IPS DF 6.9 (cell line): ENCODE measurements around the gene COL4A5.

Experiments
- DNase-seq: peaks from one replicate; pipeline ENCODE4 v3.0.0-alpha.2; 2013; ENCODE audit warnings: low read depth, low spot score
- H3K27ac ChIP-seq: one replicate; pipeline ENCODE4 v1.5.1; 2013; ENCODE audit warnings: low read length, control low read depth
- H3K27me3 ChIP-seq: 2 replicates; pipeline ENCODE4 v1.6.1; 2013; ENCODE audit warnings: mild to moderate bottlenecking, low read length; ENCODE audit not compliant: control insufficient read depth, insufficient read depth
- H3K36me3 ChIP-seq: 2 replicates; pipeline ENCODE4 v1.6.1; 2013; ENCODE audit warnings: low read length; ENCODE audit not compliant: control insufficient read depth, insufficient read depth
- H3K4me1 ChIP-seq: 2 replicates; pipeline ENCODE4 v1.6.1; 2013; ENCODE audit warnings: low read length; ENCODE audit not compliant: control insufficient read depth, insufficient read depth
- H3K4me3 ChIP-seq: 2 replicates; pipeline ENCODE4 v1.5.1; 2013; ENCODE audit warnings: mild to moderate bottlenecking, low read length
- H3K9me3 ChIP-seq: 2 replicates; pipeline ENCODE4 v1.6.1; 2013; ENCODE audit warnings: low read length, inconsistent platforms; ENCODE audit not compliant: control insufficient read depth, insufficient read depth
- WGBS: extraction: QIAGEN DNeasy Blood & Tissue Kit; methylation state at CpG from one replicate; pipeline ENCODE4 v1.1.7; 2013; ENCODE audit warnings: mixed read lengths, missing lambda C conversion rate; ENCODE audit not compliant: insufficient read length, insufficient coverage; 5-methylcytosine and 5-hydroxymethylcytosine counted together

Gene COL4A5

GRCh38 chrX:108712886-108713285 is 273.2 kb downstream of the COL4A5 start:
- DNase-seq, result no peak
- Histone ChIP-seq H3K9me3 (no peaks in the 10 kb centered on the region), H3K27ac (no peak overlapping the region), H3K27me3 (no peaks in the 10 kb centered on the region), H3K36me3 (no peaks in the 10 kb centered on the region), H3K4me3 (no peak overlapping the region), H3K4me1 (peaks cover 1% of the 10 kb centered on the region; the same call in 1 of the 2 replicates)
- no CpG with 5 or more reads among the region's 1 CpG for WGBS

- no peak overlapping the region for H3K4me3 ChIP-seq
- no peak for DNase-seq
- H3K4me1 ChIP-seq, result peaks cover 1% of the 10 kb centered on the region; the same call in 1 of the 2 replicates
- H3K36me3 ChIP-seq, result no peaks in the 10 kb centered on the region
- no peaks in the 10 kb centered on the region for H3K9me3 ChIP-seq
- H3K27me3 ChIP-seq, result no peaks in the 10 kb centered on the region
- H3K27ac ChIP-seq, result no peak overlapping the region
- WGBS, result no CpG with 5 or more reads among the region's 2 CpGs
Observed at GRCh38 chrX:108722561-108722960, 282.9 kb downstream of the COL4A5 start.

GRCh38 chrX:108726748-108727147 is 287.1 kb downstream of the COL4A5 start:
- WGBS, result no CpG with 5 or more reads among the region's 3 CpGs
- DNase-seq, result no peak
- Histone ChIP-seq H3K27ac (no peak overlapping the region), H3K9me3 (no peaks in the 10 kb centered on the region), H3K4me3 (no peak overlapping the region), H3K36me3 (no peaks in the 10 kb centered on the region), H3K4me1 (no peaks in the 10 kb centered on the region), H3K27me3 (no peaks in the 10 kb centered on the region)

- Histone ChIP-seq H3K4me1 (peaks cover 2% of the 10 kb centered on the region; the same call in 1 of the 2 replicates), H3K27ac (no peak overlapping the region), H3K36me3 (no peaks in the 10 kb centered on the region), H3K9me3 (no peaks in the 10 kb centered on the region), H3K27me3 (peaks cover 4% of the 10 kb centered on the region; the same call in 1 of the 2 replicates), H3K4me3 (no peak overlapping the region; the same call in 1 of the 2 replicates)
- no CpG with 5 or more reads among the region's 2 CpGs for WGBS
- DNase-seq, result no peak
Observed at GRCh38 chrX:108731153-108731552, 291.5 kb downstream of the COL4A5 start.

- H3K27me3 ChIP-seq, result peaks cover 4% of the 10 kb centered on the region; the same call in 1 of the 2 replicates
- H3K36me3 ChIP-seq, result no peaks in the 10 kb centered on the region
- H3K4me1 ChIP-seq, result peaks cover 2% of the 10 kb centered on the region; the same call in 1 of the 2 replicates
- no peaks in the 10 kb centered on the region for H3K9me3 ChIP-seq
- WGBS, result no CpG with 5 or more reads among the region's 39 CpGs
- H3K4me3 ChIP-seq, result peak overlapping the region; percentile 56; the same call in 1 of the 2 replicates
- no peak for DNase-seq
- H3K27ac ChIP-seq, result no peak overlapping the region
Observed at GRCh38 chrX:108732630-108733321, 293.1 kb downstream of the COL4A5 start.

GRCh38 chrX:108734426-108734825 is 294.8 kb downstream of the COL4A5 start:
- H3K4me1 ChIP-seq, result peaks cover 2% of the 10 kb centered on the region; the same call in 1 of the 2 replicates
- no peaks in the 10 kb centered on the region for H3K9me3 ChIP-seq
- H3K4me3 ChIP-seq, result no peak overlapping the region
- no peak for DNase-seq
- WGBS, result no CpG with 5 or more reads among the region's 7 CpGs
- H3K27ac ChIP-seq, result no peak overlapping the region
- no peaks in the 10 kb centered on the region for H3K36me3 ChIP-seq
- H3K27me3 ChIP-seq, result peaks cover 4% of the 10 kb centered on the region; the same call in 1 of the 2 replicates

GRCh38 chrX:108735091-108735678 is 295.5 kb downstream of the COL4A5 start:
- Histone ChIP-seq H3K4me3 (peak overlapping the region; percentile 49), H3K36me3 (no peaks in the 10 kb centered on the region), H3K27me3 (peaks cover 4% of the 10 kb centered on the region; the same call in 1 of the 2 replicates), H3K9me3 (no peaks in the 10 kb centered on the region), H3K27ac (no peak overlapping the region), H3K4me1 (peaks cover 2% of the 10 kb centered on the region; the same call in 1 of the 2 replicates)
- WGBS, result no CpG with 5 or more reads among the region's 36 CpGs
- DNase-seq, result no peak

GRCh38 chrX:108735679-108736508 is 296.3 kb downstream of the COL4A5 start:
- DNase-seq, result no peak
- Histone ChIP-seq H3K4me1 (peaks cover 2% of the 10 kb centered on the region; the same call in 1 of the 2 replicates), H3K36me3 (no peaks in the 10 kb centered on the region), H3K4me3 (peak overlapping the region; percentile 49; the same call in 1 of the 2 replicates), H3K27ac (no peak overlapping the region), H3K9me3 (no peaks in the 10 kb centered on the region), H3K27me3 (peaks cover 4% of the 10 kb centered on the region; the same call in 1 of the 2 replicates)
- no CpG with 5 or more reads among the region's 82 CpGs for WGBS

- H3K9me3 ChIP-seq, result no peaks in the 10 kb centered on the region
- WGBS, result no CpG with 5 or more reads among the region's 62 CpGs
- H3K27ac ChIP-seq, result no peak within 1 kb of the TSS
- peaks cover 2% of the 10 kb centered on the region; the same call in 1 of the 2 replicates for H3K4me1 ChIP-seq
- H3K27me3 ChIP-seq, result peaks cover 4% of the 10 kb centered on the region; the same call in 1 of the 2 replicates
- H3K36me3 ChIP-seq, result no peaks in the 10 kb centered on the region
- peak within 1 kb of the TSS; percentile 64 for H3K4me3 ChIP-seq
- DNase-seq, result peak; percentile 60
Observed at GRCh38 chrX:108736509-108737479, 297.2 kb downstream of the COL4A5 start, which contains the start of gene IRS4. Gene IRS4 (minus strand): TSS chrX:108736563.
